Thyroid gland (tissue), 4 donors: ENCODE measurements around the gene GID4. TPM values are rescaled to one million over a fixed set of nuclear protein-coding genes. Genes with fewer than 3 reads are reported as not detected.

Source experiments
- DNase-seq, 2 donors: peaks; one replicate each; pipeline ENCODE4 v3.0.0-alpha.2; 2019
- H3K27ac ChIP-seq, 3 donors: fragments of 200-600 bp; sonication (generic); 1 replicate in 2 of 3; 2 replicates in 1 of 3; pipeline ENCODE4 v1.5.1; 2016 to 2019; ENCODE audit warnings: mild to moderate bottlenecking in 1 of 3, moderate library complexity in 1 of 3
- H3K27me3 ChIP-seq: fragments of 200-600 bp; sonication (generic); one replicate; pipeline ENCODE4 v1.5.1; 2019
- H3K36me3 ChIP-seq, 2 donors: fragments of 200-600 bp; sonication (generic); one replicate each; pipeline ENCODE4 v1.5.1; 2016 to 2019
- H3K4me1 ChIP-seq, 2 donors: fragments of 200-600 bp; sonication (generic); one replicate each; pipeline ENCODE4 v1.5.1; 2017 to 2019
- H3K4me3 ChIP-seq, 3 donors: fragments of 200-600 bp; sonication (generic); replicated peaks in 1 of 3; 1 replicate in 2 of 3; 2 replicates in 1 of 3; pipeline ENCODE4 v1.5.1; 2016; ENCODE audit warnings: mild to moderate bottlenecking in 1 of 3
- H3K9me3 ChIP-seq: fragments of 200-600 bp; sonication (generic); one replicate; pipeline ENCODE4 v1.5.1; 2017
- POLR2A ChIP-seq, 2 donors: fragments of 450-650 bp; IDR thresholded peaks; one replicate each; pipeline ENCODE4 v1.6.1; 2017; ENCODE audit warnings: antibody characterized with exemption in 2 of 2, mild to moderate bottlenecking in 2 of 2, moderate library complexity in 1 of 2
- WGBS, 2 donors: methylation state at CpG; one replicate each; pipeline ENCODE4 v1.1.5; 2017; 5-methylcytosine and 5-hydroxymethylcytosine counted together
- intact Hi-C: fragments of 100-400 bp; cut with DNase I; formaldehyde crosslinking; loops from one replicate; pipeline ENCODE4 v1.15.1; 2023
- total RNA-seq, 4 donors: library from RNA; depleted of rRNA; stranded (reverse); fragments of >200 nt; gene quantifications; one replicate each; pipeline ENCODE4 v1.2.3, GENCODE V29; 2016
- TF ChIP-seq, protein P1 (sequence below), 6 experiments: fragments of 200-600 bp in 3 of 6; fragments of 450-650 bp in 3 of 6; sonication (generic) in 3 of 6; IDR thresholded peaks; one replicate each; pipeline ENCODE4 v1.5.1; 2016 to 2019; ENCODE audit warnings: antibody characterized with exemption in 6 of 6, mild to moderate bottlenecking in 2 of 6, inconsistent platforms in 1 of 6, moderate library complexity in 1 of 6

GID4 gene
- total RNA-seq, 4 donors from 2014 or later = 12.6 to 16.8 (median 13.5) TPM

DNA sequence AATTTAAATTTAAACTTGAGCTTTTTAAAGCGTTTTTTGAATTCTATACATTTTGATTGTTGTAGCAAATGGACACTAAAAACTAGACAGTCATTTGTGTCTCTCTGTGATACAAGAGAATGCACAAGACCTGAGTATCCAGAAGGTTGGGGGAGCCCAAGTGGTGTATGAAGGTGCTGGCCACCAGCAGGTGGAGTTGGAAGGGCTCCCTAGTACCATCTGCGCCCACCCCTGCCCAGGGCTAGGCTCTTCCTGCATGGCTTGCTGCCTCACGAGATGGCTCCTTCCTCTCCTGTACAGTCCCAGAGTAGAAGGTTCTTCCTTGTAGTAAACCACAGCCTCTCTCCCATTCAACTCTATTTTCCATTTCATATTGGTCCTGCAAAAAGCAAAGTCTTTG is 17.0 kb downstream of the GID4 start:
- intact Hi-C loops = loop anchor here (10.0 kb wide), 1 partner anchor 61 kb away; no protein-coding TSS in a partner anchor

GRCh38 chr17:18059283-18059682 is 20.1 kb downstream of the GID4 start:
- no peaks in the 10 kb centered on the region for H3K27me3 ChIP-seq
- no peak overlapping the region for H3K4me3 ChIP-seq
- no peak for DNase-seq
- H3K4me1 ChIP-seq = no peaks in the 10 kb centered on the region
- H3K9me3 ChIP-seq = no peaks in the 10 kb centered on the region
- peaks cover 45 to 51% of the 10 kb centered on the region in 2 donors for H3K36me3 ChIP-seq
- intact Hi-C loops = loop anchor here (10.0 kb wide), 1 partner anchor 64 kb away; no protein-coding TSS in a partner anchor
- WGBS, 2 donors = 70 to 75% methylated on average over 5 of the region's 5 CpGs
- TF ChIP-seq, protein P1, sequence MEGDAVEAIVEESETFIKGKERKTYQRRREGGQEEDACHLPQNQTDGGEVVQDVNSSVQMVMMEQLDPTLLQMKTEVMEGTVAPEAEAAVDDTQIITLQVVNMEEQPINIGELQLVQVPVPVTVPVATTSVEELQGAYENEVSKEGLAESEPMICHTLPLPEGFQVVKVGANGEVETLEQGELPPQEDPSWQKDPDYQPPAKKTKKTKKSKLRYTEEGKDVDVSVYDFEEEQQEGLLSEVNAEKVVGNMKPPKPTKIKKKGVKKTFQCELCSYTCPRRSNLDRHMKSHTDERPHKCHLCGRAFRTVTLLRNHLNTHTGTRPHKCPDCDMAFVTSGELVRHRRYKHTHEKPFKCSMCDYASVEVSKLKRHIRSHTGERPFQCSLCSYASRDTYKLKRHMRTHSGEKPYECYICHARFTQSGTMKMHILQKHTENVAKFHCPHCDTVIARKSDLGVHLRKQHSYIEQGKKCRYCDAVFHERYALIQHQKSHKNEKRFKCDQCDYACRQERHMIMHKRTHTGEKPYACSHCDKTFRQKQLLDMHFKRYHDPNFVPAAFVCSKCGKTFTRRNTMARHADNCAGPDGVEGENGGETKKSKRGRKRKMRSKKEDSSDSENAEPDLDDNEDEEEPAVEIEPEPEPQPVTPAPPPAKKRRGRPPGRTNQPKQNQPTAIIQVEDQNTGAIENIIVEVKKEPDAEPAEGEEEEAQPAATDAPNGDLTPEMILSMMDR (IDR thresholded peaks at IDR 0.05) = no peak
- TF ChIP-seq POLR2A (IDR thresholded peaks at IDR 0.05) = no peak
- H3K27ac ChIP-seq = no peak overlapping the region

More for the DNA sequence above, 17.0 kb downstream of the GID4 start:
- no peak for DNase-seq
- Histone ChIP-seq H3K36me3 (peaks cover 25 to 44% of the 10 kb centered on the region in 2 donors), H3K9me3 (no peaks in the 10 kb centered on the region), H3K4me3 (no peak overlapping the region), H3K27ac (no peak overlapping the region), H3K27me3 (no peaks in the 10 kb centered on the region), H3K4me1 (peaks cover 0 to 7% of the 10 kb centered on the region in 2 donors)
- 89 to 97% methylated on average over 3 of the region's 3 CpGs for WGBS, 2 donors
- no peak for TF ChIP-seq POLR2A (IDR thresholded peaks at IDR 0.05)
- TF ChIP-seq, protein P1 (IDR thresholded peaks at IDR 0.05) = no peak

GRCh38 chr17:18064053-18064452 is 24.8 kb downstream of the GID4 start:
- DNase-seq = no peak
- no peaks in the 10 kb centered on the region for H3K4me1 ChIP-seq
- WGBS, 2 donors = 85 to 91% methylated on average over 2 of the region's 2 CpGs
- intact Hi-C loops = no loop called here
- H3K36me3 ChIP-seq = peaks cover 34 to 36% of the 10 kb centered on the region in 2 donors
- no peak overlapping the region for H3K4me3 ChIP-seq
- no peaks in the 10 kb centered on the region for H3K9me3 ChIP-seq
- H3K27ac ChIP-seq = no peak overlapping the region
- TF ChIP-seq POLR2A (IDR thresholded peaks at IDR 0.05) = no peak
- H3K27me3 ChIP-seq = no peaks in the 10 kb centered on the region

GRCh38 chr17:18065546-18065945 is 26.3 kb downstream of the GID4 start:
- Histone ChIP-seq H3K27ac (no peak overlapping the region), H3K9me3 (no peaks in the 10 kb centered on the region), H3K27me3 (no peaks in the 10 kb centered on the region), H3K4me3 (no peak overlapping the region), H3K36me3 (peaks cover 26 to 30% of the 10 kb centered on the region in 2 donors), H3K4me1 (no peaks in the 10 kb centered on the region)
- TF ChIP-seq POLR2A (IDR thresholded peaks at IDR 0.05) = no peak
- TF ChIP-seq, protein P1 (IDR thresholded peaks at IDR 0.05) = no peak
- intact Hi-C loops = no loop called here
- whole genome bisulfite sequencing, 2 donors = 91 to 97% methylated on average over 8 to 11 of the region's 11 CpGs
- no peak for DNase-seq

DNA sequence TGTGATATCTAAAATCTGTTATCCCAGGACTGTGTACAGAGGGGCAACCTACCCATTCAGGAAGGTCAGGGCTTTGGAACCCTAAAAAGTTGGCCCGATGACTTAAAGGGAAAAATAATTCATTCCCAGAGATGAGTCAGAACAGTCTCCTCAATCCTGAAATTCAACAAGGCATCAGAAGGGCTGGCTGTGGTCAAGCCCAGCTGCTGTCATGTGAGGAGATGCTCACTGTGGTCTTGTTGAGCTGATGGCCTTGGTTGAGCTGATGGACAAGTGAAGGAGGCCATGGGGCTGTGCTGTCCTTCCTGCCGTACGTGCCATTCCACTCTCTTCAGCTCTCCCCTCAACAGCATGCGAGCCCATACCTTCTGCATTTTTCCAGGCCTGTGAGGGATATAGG is 27.7 kb downstream of the GID4 start:
- intact Hi-C loops = no loop called here
- no peaks in the 10 kb centered on the region for H3K9me3 ChIP-seq
- TF ChIP-seq, protein P1 (IDR thresholded peaks at IDR 0.05) = no peak
- TF ChIP-seq POLR2A (IDR thresholded peaks at IDR 0.05) = no peak
- no peak overlapping the region for H3K4me3 ChIP-seq
- peaks cover 0 to 6% of the 10 kb centered on the region in 2 donors for H3K4me1 ChIP-seq
- 95 to 100% methylated on average over 4 of the region's 4 CpGs for WGBS, 2 donors
- no peak overlapping the region for H3K27ac ChIP-seq
- H3K27me3 ChIP-seq = no peaks in the 10 kb centered on the region
- no peak for DNase-seq
- H3K36me3 ChIP-seq = peaks cover 17 to 25% of the 10 kb centered on the region in 2 donors
